Stomach smooth muscle (tissue), 2 donors: Measurements from ENCODE around the gene MVD.

ENCODE experiments used
- H3K27ac ChIP-seq: one replicate; pipeline ENCODE4 v1.7.0; 2013; ENCODE audit warnings: mild to moderate bottlenecking, low read length, inconsistent platforms
- H3K27me3 ChIP-seq, 2 donors: one replicate each; pipeline ENCODE4 v1.7.0; 2013; ENCODE audit warnings: low read length in 2 of 2; ENCODE audit not compliant: insufficient read depth in 2 of 2, control insufficient read depth in 1 of 2
- H3K36me3 ChIP-seq, 2 donors: one replicate each; pipeline ENCODE4 v1.7.0; 2013; ENCODE audit warnings: low read length in 2 of 2; ENCODE audit not compliant: control insufficient read depth in 2 of 2, insufficient read depth in 2 of 2
- H3K4me1 ChIP-seq: one replicate; pipeline ENCODE4 v1.7.0; 2013; ENCODE audit warnings: low read length; ENCODE audit not compliant: control insufficient read depth, insufficient read depth
- H3K4me3 ChIP-seq, 2 donors: one replicate each; pipeline ENCODE4 v1.7.0; 2013; ENCODE audit warnings: low read length in 2 of 2
- H3K9ac ChIP-seq, 2 donors: one replicate each; pipeline ENCODE4 v1.7.0; 2013; ENCODE audit warnings: low read length in 2 of 2, mild to moderate bottlenecking in 1 of 2
- H3K9me3 ChIP-seq, 2 donors: one replicate each; pipeline ENCODE4 v1.7.0; 2013; ENCODE audit warnings: low read length in 2 of 2; ENCODE audit not compliant: control insufficient read depth in 2 of 2
- donor health status: healthy.
- donor health status: Pancreatic carcinoma.

MVD gene

DNA sequence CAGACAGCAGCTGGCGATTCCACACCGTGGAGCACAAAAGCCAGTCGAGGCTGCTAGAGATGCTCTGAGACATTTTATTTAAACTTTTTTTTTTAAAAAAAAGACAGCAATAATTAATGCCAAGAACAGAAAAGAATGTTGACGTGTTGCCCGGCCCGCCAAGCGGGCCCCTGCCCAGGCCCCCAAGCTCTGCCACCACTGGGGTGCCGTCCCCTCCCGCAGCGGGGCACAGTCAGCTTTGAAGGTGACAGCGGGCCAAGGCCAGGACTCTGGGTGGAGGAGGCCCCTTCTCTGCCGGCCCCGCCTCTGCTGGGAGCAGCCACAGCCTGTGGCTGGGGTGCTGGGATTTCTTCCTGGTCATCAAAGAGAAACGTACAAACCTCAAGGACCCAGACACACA is 33.5 kb upstream of the MVD start:
- peaks cover 10% of the 10 kb centered on the region for H3K4me1 ChIP-seq
- no peak overlapping the region for H3K4me3 ChIP-seq
- H3K9ac ChIP-seq = no peak overlapping the region
- H3K9me3 ChIP-seq = no peaks in the 10 kb centered on the region
- peaks cover 2% of the 10 kb centered on the region in 2 donors for H3K27me3 ChIP-seq
- H3K36me3 ChIP-seq = peaks cover 4 to 10% of the 10 kb centered on the region in 2 donors
- H3K27ac ChIP-seq = no peak overlapping the region

GRCh38 chr16:88695753-88696152 is 32.9 kb upstream of the MVD start:
- peaks cover 4 to 10% of the 10 kb centered on the region in 2 donors for H3K36me3 ChIP-seq

DNA sequence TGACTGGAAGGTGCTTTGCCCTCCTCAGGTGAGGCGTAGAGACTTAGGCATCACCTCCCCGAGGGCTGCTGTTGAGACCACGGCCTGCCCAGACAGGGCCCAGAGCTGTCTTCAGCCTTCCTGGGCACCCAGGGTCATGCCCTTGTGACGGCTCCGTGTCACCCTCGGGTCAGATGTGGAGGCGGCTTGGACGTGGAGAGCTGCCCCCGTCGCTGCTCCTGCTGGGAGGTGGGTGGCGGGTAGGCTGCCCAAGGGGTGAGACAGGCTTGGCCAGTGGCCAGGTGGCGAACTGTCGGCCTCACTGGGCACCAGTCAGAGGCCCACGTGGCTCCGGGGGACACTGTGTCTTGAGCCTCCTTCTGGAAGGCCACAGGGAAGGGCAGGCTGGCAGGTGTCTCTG is 32.3 kb upstream of the MVD start:
- no peaks in the 10 kb centered on the region for H3K9me3 ChIP-seq
- peaks cover 5% of the 10 kb centered on the region for H3K4me1 ChIP-seq
- no peak overlapping the region for H3K27ac ChIP-seq
- no peak overlapping the region for H3K9ac ChIP-seq
- peaks cover 6 to 10% of the 10 kb centered on the region in 2 donors for H3K27me3 ChIP-seq
- no peak overlapping the region for H3K4me3 ChIP-seq
- peaks cover 4 to 10% of the 10 kb centered on the region in 2 donors for H3K36me3 ChIP-seq

More at GRCh38 chr16:88695753-88696152, 32.9 kb upstream of the MVD start:
- Histone ChIP-seq H3K4me1 (peaks cover 6% of the 10 kb centered on the region), H3K4me3 (no peak overlapping the region), H3K9me3 (no peaks in the 10 kb centered on the region), H3K27me3 (peaks cover 3 to 6% of the 10 kb centered on the region in 2 donors), H3K9ac (no peak overlapping the region), H3K27ac (no peak overlapping the region)

DNA sequence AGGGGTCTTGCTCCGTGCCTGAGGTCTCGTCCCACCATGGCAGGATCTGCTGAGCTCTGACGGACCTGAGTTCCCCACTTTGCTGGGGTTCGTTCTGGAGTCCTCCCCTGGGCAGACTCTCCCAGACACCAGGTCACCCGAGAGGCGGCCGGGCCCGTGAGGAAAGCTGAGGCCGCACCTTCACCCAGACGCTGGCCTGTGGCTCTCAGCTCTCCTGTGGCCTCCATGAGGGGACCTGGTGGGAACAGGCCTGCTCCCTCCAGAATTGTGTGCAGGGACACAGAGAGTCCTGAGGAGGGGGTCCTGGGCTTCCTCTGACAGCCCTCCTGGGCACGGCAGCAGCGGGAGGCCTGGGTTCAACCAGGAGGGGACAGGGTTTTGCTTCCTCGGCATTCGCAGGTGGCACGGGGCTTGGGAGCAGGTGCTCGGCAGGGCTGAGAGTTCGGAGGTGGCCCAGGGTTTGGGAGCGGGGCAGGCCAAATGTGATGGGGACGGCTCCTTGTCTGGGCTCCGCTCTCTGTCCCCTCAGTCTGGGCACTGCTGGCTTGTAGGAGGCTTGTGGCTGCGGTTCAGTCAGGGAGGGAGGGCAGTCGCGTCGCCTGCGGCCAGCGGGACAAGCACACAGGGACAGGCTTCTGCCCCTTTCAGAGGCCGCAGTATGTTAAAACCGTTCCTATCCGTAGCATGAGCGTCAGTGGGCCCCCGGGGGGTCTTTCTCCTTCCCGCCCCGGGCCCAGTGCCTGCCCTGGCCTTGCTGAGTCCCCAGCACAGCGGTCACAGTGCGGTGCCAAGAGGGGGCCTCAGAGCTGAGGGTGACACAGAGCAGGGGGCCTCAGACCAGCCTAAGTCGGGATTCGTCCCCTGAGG is 31.6 kb upstream of the MVD start:
- Histone ChIP-seq H3K4me3 (no peak overlapping the region), H3K27me3 (peaks cover 11 to 15% of the 10 kb centered on the region in 2 donors), H3K9me3 (no peaks in the 10 kb centered on the region), H3K4me1 (no peaks in the 10 kb centered on the region), H3K9ac (no peak overlapping the region), H3K27ac (no peak overlapping the region), H3K36me3 (peaks cover 0 to 7% of the 10 kb centered on the region in 2 donors)

- no peaks in the 10 kb centered on the region for H3K9me3 ChIP-seq
- H3K27me3 ChIP-seq = peaks cover 20 to 21% of the 10 kb centered on the region in 2 donors
- no peak overlapping the region for H3K9ac ChIP-seq
- no peaks in the 10 kb centered on the region for H3K4me1 ChIP-seq
- no peak overlapping the region for H3K27ac ChIP-seq
- no peak overlapping the region for H3K4me3 ChIP-seq
- H3K36me3 ChIP-seq = peaks cover 0 to 5% of the 10 kb centered on the region in 2 donors
These were observed 30.7 kb upstream of the MVD start for GRCh38 chr16:88693420-88694177.

DNA sequence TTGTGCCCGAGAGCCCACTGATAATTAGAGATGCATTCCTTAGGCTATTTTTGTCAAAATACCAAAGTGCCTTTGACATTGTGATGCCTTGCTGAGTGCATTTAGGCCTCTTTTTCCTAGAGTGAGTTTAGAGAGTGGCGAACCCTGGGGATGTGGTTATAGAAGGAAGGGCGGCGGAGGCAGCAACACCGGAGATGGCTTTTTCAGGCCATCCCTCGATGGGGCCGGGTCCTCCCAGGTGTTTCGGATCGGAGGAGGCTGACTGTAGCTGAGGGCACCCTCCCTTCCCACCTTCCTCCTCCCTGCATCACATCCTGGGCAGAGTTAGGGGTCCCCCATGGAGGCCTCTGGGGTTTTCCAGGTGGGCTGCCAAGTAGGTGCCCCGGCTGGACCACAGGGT is 30.0 kb upstream of the MVD start:
- Histone ChIP-seq H3K4me3 (no peak overlapping the region), H3K27me3 (peaks cover 27% of the 10 kb centered on the region in 2 donors), H3K27ac (no peak overlapping the region), H3K4me1 (no peaks in the 10 kb centered on the region), H3K9me3 (no peaks in the 10 kb centered on the region), H3K36me3 (no peaks in the 10 kb centered on the region), H3K9ac (no peak overlapping the region)

- no peak overlapping the region for H3K4me3 ChIP-seq
- no peaks in the 10 kb centered on the region for H3K36me3 ChIP-seq
- H3K27ac ChIP-seq = no peak overlapping the region
- H3K27me3 ChIP-seq = peaks cover 32 to 33% of the 10 kb centered on the region in 2 donors
- H3K4me1 ChIP-seq = no peaks in the 10 kb centered on the region
- H3K9ac ChIP-seq = no peak overlapping the region
- H3K9me3 ChIP-seq = no peaks in the 10 kb centered on the region
These were observed 29.2 kb upstream of the MVD start for GRCh38 chr16:88691924-88692560.

GRCh38 chr16:88691129-88691813 is 28.4 kb upstream of the MVD start:
- Histone ChIP-seq H3K27ac (no peak overlapping the region), H3K36me3 (no peaks in the 10 kb centered on the region)

GRCh38 chr16:88690341-88691128 is 27.6 kb upstream of the MVD start:
- peaks cover 10% of the 10 kb centered on the region for H3K4me1 ChIP-seq
- H3K9ac ChIP-seq = no peak overlapping the region
- H3K36me3 ChIP-seq = no peaks in the 10 kb centered on the region
- H3K9me3 ChIP-seq = no peaks in the 10 kb centered on the region
- no peak overlapping the region for H3K27ac ChIP-seq
- H3K27me3 ChIP-seq = peaks cover 40 to 48% of the 10 kb centered on the region in 2 donors
- H3K4me3 ChIP-seq = no peak overlapping the region

More at GRCh38 chr16:88691129-88691813, 28.4 kb upstream of the MVD start:
- H3K4me1 ChIP-seq = peaks cover 7% of the 10 kb centered on the region
- H3K9ac ChIP-seq = no peak overlapping the region
- H3K9me3 ChIP-seq = no peaks in the 10 kb centered on the region
- H3K4me3 ChIP-seq = no peak overlapping the region
- peaks cover 36 to 41% of the 10 kb centered on the region in 2 donors for H3K27me3 ChIP-seq
